Measurements from ENCODE around the gene NPIPA3. TPM values are rescaled to one million over a fixed set of nuclear protein-coding genes. Genes with fewer than 3 reads are reported as not detected.
"Not testable (repeated sequence)": the region's sequence is repeated elsewhere in the genome, so short reads cannot be mapped to it uniquely, and the experiment has no call there.

The NPIPA3 gene
- total RNA-seq (2021; ENCODE audit: unreplicated experiment) (3.7 TPM), Bru-seq, nascent RNA (percentile 14 among the genes with signal in this experiment), BruChase-seq, experiment 1, labeled RNA remaining after a 2-hour chase (percentile 14 among the genes with signal in this experiment), BruChase-seq, experiment 2, labeled RNA remaining after a 6-hour chase (percentile 16 among the genes with signal in this experiment)
- 5.3 TPM for polyA plus RNA-seq (2012; ENCODE audit: insufficient read length)
- long read RNA-seq, result 0 reads

- POLR2A ChIA-PET; in situ Hi-C loops (cut with HindIII; ENCODE audit: low pct_unique_long_range_greater_than_20kb, low sequenced_read_pairs); CTCF ChIA-PET: not testable (repeated sequence)
These were observed at the start of gene NPIPA3 for GRCh38 chr16:14703156-14704011. Gene NPIPA3 (plus strand): TSS chr16:14703411. CDS start chr16:14708944, 5,533 bp downstream.

GRCh38 chr16:14658063-14658462 lies 45.1 kb upstream of the NPIPA3 start:
- in situ Hi-C loops (cut with HindIII; ENCODE audit: low pct_unique_long_range_greater_than_20kb, low sequenced_read_pairs) (no loop called here), intact Hi-C loops (cut with micrococcal nuclease; ENCODE audit: unreplicated experiment) (no loop called here)
- BruUV-seq (replicated peaks), result no TSS peak
- no peak overlapping the region for H3K4me3 ChIP-seq (ENCODE audit: low read depth in 2 of 2, low read length in 2 of 2)
- no peaks in the 10 kb centered on the region for H3K27me3 ChIP-seq (ENCODE audit: control insufficient read depth, insufficient read depth, low read length)
- no peak overlapping the region for H3K27ac ChIP-seq (ENCODE audit: low read length)
- DNase-seq (ENCODE audit: low read depth, low spot score) (no peak), ATAC-seq (no peak)
- ChIA-PET POLR2A (no interaction called here), CTCF (no interaction called here)
- no peaks in the 10 kb centered on the region for H3K4me1 ChIP-seq (ENCODE audit: control insufficient read depth, insufficient read depth, low read length)
- peaks cover 21% of the 10 kb centered on the region for H3K36me3 ChIP-seq (ENCODE audit: control insufficient read depth, insufficient read depth, low read length)
- TF ChIP-seq CTCF (IDR thresholded peaks at IDR 0.05) (no peak), TCF7L2 (IDR thresholded peaks at IDR 0.05; ENCODE audit: low read depth, low read length) (no peak), POLR2AphosphoS5 (IDR thresholded peaks at IDR 0.05; ENCODE audit: low read depth, low read length) (no peak), SIN3A (IDR thresholded peaks at IDR 0.05; ENCODE audit: borderline replicate concordance, insufficient read depth, low read depth, low read length) (no peak)
- no peaks in the 10 kb centered on the region for H3K9me3 ChIP-seq (ENCODE audit: control insufficient read depth, insufficient read depth, low read depth, low read length)

More at GRCh38 chr16:14703156-14704011, at the start of gene NPIPA3:
- intact Hi-C loops (cut with micrococcal nuclease; ENCODE audit: unreplicated experiment); BruUV-seq (replicated peaks); H3K36me3 ChIP-seq (ENCODE audit: control insufficient read depth, insufficient read depth, low read length); H3K27me3 ChIP-seq (ENCODE audit: control insufficient read depth, insufficient read depth, low read length); H3K4me1 ChIP-seq (ENCODE audit: control insufficient read depth, insufficient read depth, low read length); H3K27ac ChIP-seq (ENCODE audit: low read length); H3K4me3 ChIP-seq (ENCODE audit: low read depth in 2 of 2, low read length in 2 of 2); H3K9me3 ChIP-seq (ENCODE audit: control insufficient read depth, insufficient read depth, low read depth, low read length); DNase-seq (ENCODE audit: low read depth, low spot score): not testable (repeated sequence)
- ATAC-seq, result peak; percentile 98

- DNase-seq (ENCODE audit: low read depth, low spot score), result no peak
- BruUV-seq (replicated peaks), result no TSS peak
These were observed 35.6 kb upstream of the NPIPA3 start for GRCh38 chr16:14667347-14668266.

More at GRCh38 chr16:14667347-14668266, 35.6 kb upstream of the NPIPA3 start:
- CTCF ChIA-PET, result no interaction called here
- Histone ChIP-seq H3K27ac (ENCODE audit: low read length) (no peak overlapping the region), H3K4me1 (ENCODE audit: control insufficient read depth, insufficient read depth, low read length) (no peaks in the 10 kb centered on the region), H3K27me3 (ENCODE audit: control insufficient read depth, insufficient read depth, low read length) (no peaks in the 10 kb centered on the region), H3K4me3 (ENCODE audit: low read depth in 2 of 2, low read length in 2 of 2) (no peak overlapping the region), H3K36me3 (ENCODE audit: control insufficient read depth, insufficient read depth, low read length) (peaks cover 23% of the 10 kb centered on the region), H3K9me3 (ENCODE audit: control insufficient read depth, insufficient read depth, low read depth, low read length) (no peaks in the 10 kb centered on the region)
- ATAC-seq, result no peak
- POLR2A ChIA-PET, result no interaction called here
- TF ChIP-seq TCF7L2 (IDR thresholded peaks at IDR 0.05; ENCODE audit: low read depth, low read length) (no peak), POLR2AphosphoS5 (IDR thresholded peaks at IDR 0.05; ENCODE audit: low read depth, low read length) (no peak), SIN3A (IDR thresholded peaks at IDR 0.05; ENCODE audit: borderline replicate concordance, insufficient read depth, low read depth, low read length) (no peak), REST (IDR thresholded peaks at IDR 0.05; ENCODE audit: insufficient read depth in 1 of 2, low read depth in 2 of 2, low read length in 1 of 2) (no peak), CTCF (IDR thresholded peaks at IDR 0.05) (no peak)
- intact Hi-C loops (cut with micrococcal nuclease; ENCODE audit: unreplicated experiment), result no loop called here
- in situ Hi-C loops (cut with HindIII; ENCODE audit: low pct_unique_long_range_greater_than_20kb, low sequenced_read_pairs), result no loop called here
